PC-9 (cell line): ENCODE results near the gene AMOTL2. TPM values are rescaled to one million over a fixed set of nuclear protein-coding genes. Genes with fewer than 3 reads are reported as not detected.

Experiments
- BruUV-seq: library from RNA; stranded (reverse); fragments of 400-500 nt; replicated peaks from 2 replicates; lab custom pipeline; 2021; lab: Mats Ljungman, UMichigan
- CTCF ChIA-PET: fragments of 300-600 bp; sonication (Branson Sonifier 250); formaldehyde crosslinking; loops from one replicate; lab custom pipeline; 2022; ENCODE audit warnings: antibody characterized with exemption; lab: Charles Lee
- POLR2A ChIA-PET: fragments of 300-600 bp; sonication (Branson Sonifier 250); formaldehyde crosslinking; loops from one replicate; lab custom pipeline; 2022; ENCODE audit warnings: antibody characterized with exemption; ENCODE audit not compliant: unreplicated experiment; lab: Charles Lee
- DNase-seq, 2 experiments: peaks; one replicate each; pipeline versions ENCODE4 v3.0.0 to v3.0.0-alpha.2; 2015 to 2022; ENCODE audit warnings: mixed read lengths in 1 of 2
- H2AFZ ChIP-seq: fragments of 200-600 bp; sonication (generic); 2 replicates; pipeline ENCODE4 v1.8.1; 2017; ENCODE audit warnings: antibody characterized with exemption
- H3F3A ChIP-seq: fragments of 200-600 bp; sonication (generic); 2 replicates; pipeline ENCODE4 v1.8.1; 2017; ENCODE audit warnings: antibody characterized with exemption, mild to moderate bottlenecking, low read depth; ENCODE audit not compliant: insufficient read depth
- H3K27ac ChIP-seq: fragments of 200-600 bp; sonication (generic); 2 replicates; pipeline ENCODE4 v1.6.1; 2016; ENCODE audit warnings: mixed run types
- H3K27me3 ChIP-seq: fragments of 200-600 bp; sonication (generic); 2 replicates; pipeline ENCODE4 v1.6.1; 2016; ENCODE audit warnings: low read depth, mixed run types; ENCODE audit not compliant: insufficient read depth
- H3K36me3 ChIP-seq: fragments of 200-600 bp; sonication (generic); 2 replicates; pipeline ENCODE4 v1.6.1; 2016; ENCODE audit warnings: low read depth, mixed run types
- H3K4me1 ChIP-seq: fragments of 200-600 bp; sonication (generic); replicated peaks from 2 replicates; pipeline ENCODE4 v1.6.1; 2016; ENCODE audit warnings: mixed run types; ENCODE audit not compliant: insufficient read depth
- H3K4me2 ChIP-seq: fragments of 200-600 bp; sonication (generic); 2 replicates; pipeline ENCODE4 v1.6.1; 2017; ENCODE audit warnings: mixed run types
- H3K4me3 ChIP-seq: fragments of 200-600 bp; sonication (generic); 2 replicates; pipeline ENCODE4 v1.6.1; 2016; ENCODE audit warnings: mixed run types
- H3K79me2 ChIP-seq: fragments of 200-600 bp; sonication (generic); 2 replicates; pipeline ENCODE4 v1.6.1; 2017; ENCODE audit warnings: low read depth, mixed run types
- H3K9me2 ChIP-seq: fragments of 200-600 bp; sonication (generic); 2 replicates; pipeline ENCODE4 v1.8.1; 2017; ENCODE audit warnings: mild to moderate bottlenecking; ENCODE audit not compliant: insufficient read depth
- H3K9me3 ChIP-seq: fragments of 200-600 bp; sonication (generic); 2 replicates; pipeline ENCODE4 v1.8.1; 2016; ENCODE audit warnings: low read depth; ENCODE audit not compliant: insufficient read depth
- H4K20me1 ChIP-seq: fragments of 200-600 bp; sonication (generic); 2 replicates; pipeline ENCODE4 v1.8.1; 2017; ENCODE audit not compliant: insufficient read depth
- CTCF ChIP-seq: fragments of 200-600 bp; sonication (generic); conservative IDR thresholded peaks from 2 replicates; pipeline ENCODE4 v1.6.1; 2017; ENCODE audit warnings: mixed run types, antibody characterized with exemption, mild to moderate bottlenecking, moderate library complexity
- EZH2 ChIP-seq: fragments of 200-600 bp; sonication (generic); IDR thresholded peaks from 2 replicates; pipeline ENCODE4 v1.8.0; 2017; ENCODE audit warnings: antibody characterized with exemption, low read depth
- intact Hi-C: fragments of 100-400 bp; cut with micrococcal nuclease; formaldehyde crosslinking; loops from one replicate; pipeline ENCODE4 v1.10.0; 2022; ENCODE audit not compliant: unreplicated experiment
- total RNA-seq: library from RNA; stranded (reverse); gene quantifications from 2 replicates; pipeline ENCODE4 v1.2.3, GENCODE V29; 2021

The AMOTL2 gene
- total RNA-seq, 1 experiment from 2014 or later: 147 TPM

- Histone ChIP-seq H3K9me3 (peaks cover 4% of the 10 kb centered on the region; the same call in 1 of the 2 replicates), H2AFZ (no peak overlapping the region), H3K27ac (no peak overlapping the region), H3F3A (no peaks in the 10 kb centered on the region; the same call in 1 of the 2 replicates), H4K20me1 (no peaks in the 10 kb centered on the region), H3K27me3 (no peaks in the 10 kb centered on the region), H3K4me3 (no peak overlapping the region), H3K4me1 (peaks cover 25% of the 10 kb centered on the region), H3K4me2 (no peak overlapping the region), H3K36me3 (0 out of 2 replicates have a peak, but pooled peaks cover 2% of the 10 kb centered on the region), H3K9me2 (no peaks in the 10 kb centered on the region), H3K79me2 (no peaks in the 10 kb centered on the region)
- TF ChIP-seq EZH2: no peak
- no peak for TF ChIP-seq CTCF
- CTCF ChIA-PET: no interaction called here
- peak in 1 of 2 experiments; percentile 31 for DNase-seq
- POLR2A ChIA-PET: no interaction called here
- intact Hi-C loops: no loop called here
- BruUV-seq: no TSS peak
Measured at GRCh38 chr3:134341389-134341788, 32.9 kb downstream of the AMOTL2 start.

GRCh38 chr3:134340982-134341365 is 33.3 kb downstream of the AMOTL2 start:
- Histone ChIP-seq H3K4me3 (no peak overlapping the region), H2AFZ (no peak overlapping the region), H3K27ac (no peak overlapping the region), H3F3A (peaks cover 4% of the 10 kb centered on the region; the same call in 1 of the 2 replicates), H3K9me3 (no peaks in the 10 kb centered on the region), H3K79me2 (no peaks in the 10 kb centered on the region), H3K9me2 (no peaks in the 10 kb centered on the region), H3K4me2 (no peak overlapping the region), H3K27me3 (no peaks in the 10 kb centered on the region), H3K36me3 (no peaks in the 10 kb centered on the region), H4K20me1 (no peaks in the 10 kb centered on the region), H3K4me1 (peaks cover 29% of the 10 kb centered on the region)
- DNase-seq: no peak
- CTCF ChIA-PET: no interaction called here
- no TSS peak for BruUV-seq
- intact Hi-C loops: no loop called here
- POLR2A ChIA-PET: no interaction called here
- TF ChIP-seq EZH2 (no peak), CTCF (no peak)

GRCh38 chr3:134340362-134340981 is 33.8 kb downstream of the AMOTL2 start:
- Histone ChIP-seq H3F3A (peaks cover 9% of the 10 kb centered on the region; the same call in 1 of the 2 replicates), H3K36me3 (no peaks in the 10 kb centered on the region), H3K79me2 (no peaks in the 10 kb centered on the region), H3K27me3 (no peaks in the 10 kb centered on the region), H2AFZ (no peak overlapping the region), H4K20me1 (no peaks in the 10 kb centered on the region), H3K4me3 (no peak overlapping the region), H3K4me2 (no peak overlapping the region), H3K9me2 (no peaks in the 10 kb centered on the region), H3K4me1 (peaks cover 34% of the 10 kb centered on the region), H3K27ac (no peak overlapping the region), H3K9me3 (no peaks in the 10 kb centered on the region)
- ChIA-PET CTCF (no interaction called here), POLR2A (no interaction called here)
- peak in 1 of 2 experiments; percentile 13 for DNase-seq
- BruUV-seq: no TSS peak
- intact Hi-C loops: no loop called here
- TF ChIP-seq CTCF: no peak
- no peak for TF ChIP-seq EZH2
